HG02870 (cell line): ENCODE data around the gene ACD.

Experiments used
- ATAC-seq: cut with Tn5 transposase; IDR thresholded peaks from one replicate; pipeline ENCODE4 v1.9.1; 2021; ENCODE audit warnings: mild to moderate bottlenecking, moderate library complexity; ENCODE audit not compliant: unreplicated experiment

ACD gene

DNA sequence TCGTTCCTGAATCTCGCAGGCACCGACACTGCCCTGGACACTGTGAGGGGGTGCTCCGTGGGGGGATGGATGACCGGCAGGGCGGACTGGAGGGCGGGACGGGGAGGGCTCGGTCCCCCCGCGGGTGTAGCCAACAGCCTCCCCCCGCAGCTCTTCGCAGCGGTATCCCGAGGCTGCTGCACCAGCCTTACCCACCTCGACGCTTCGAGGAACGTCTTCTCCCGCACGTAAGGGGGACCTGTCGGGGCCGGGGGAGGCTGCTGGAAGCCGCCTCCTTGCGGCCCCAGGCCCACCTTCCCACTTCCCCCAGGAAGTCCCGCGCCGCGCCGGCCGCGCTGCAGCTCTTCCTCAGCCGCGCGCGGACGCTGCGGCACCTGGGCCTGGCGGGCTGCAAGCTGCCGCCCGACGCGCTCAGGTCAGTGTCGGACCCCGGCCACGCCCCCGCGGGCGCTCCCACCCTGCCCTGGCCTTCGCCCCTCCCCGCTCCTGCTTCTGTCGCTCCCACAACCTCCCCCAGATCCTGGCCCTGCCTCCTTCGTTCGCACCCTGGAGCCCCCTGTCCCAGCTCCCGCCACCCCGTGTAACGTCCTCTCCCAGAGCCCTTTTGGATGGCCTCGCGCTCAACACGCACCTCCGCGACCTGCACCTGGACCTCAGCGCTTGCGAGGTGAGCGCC is 11.8 kb downstream of the ACD start:
- no peak for ATAC-seq

DNA sequence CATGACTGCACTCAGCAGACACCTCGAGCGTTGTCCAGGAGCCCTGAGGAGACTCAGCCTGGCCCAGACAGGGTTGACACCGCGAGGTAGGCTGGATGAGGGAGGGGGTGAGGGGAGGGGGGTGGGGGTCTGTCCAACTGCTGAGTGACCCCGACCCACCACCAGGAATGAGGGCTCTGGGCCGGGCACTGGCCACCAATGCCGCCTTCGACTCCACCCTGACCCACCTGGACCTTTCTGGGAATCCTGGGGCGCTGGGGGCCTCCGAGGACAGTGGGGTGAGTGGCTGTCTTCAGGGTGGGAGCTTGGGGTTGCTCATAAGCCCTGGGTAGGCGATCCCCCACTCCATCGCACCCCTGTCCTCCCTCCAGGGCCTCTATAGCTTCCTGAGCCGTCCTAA is 12.4 kb downstream of the ACD start:
- no peak for ATAC-seq

DNA sequence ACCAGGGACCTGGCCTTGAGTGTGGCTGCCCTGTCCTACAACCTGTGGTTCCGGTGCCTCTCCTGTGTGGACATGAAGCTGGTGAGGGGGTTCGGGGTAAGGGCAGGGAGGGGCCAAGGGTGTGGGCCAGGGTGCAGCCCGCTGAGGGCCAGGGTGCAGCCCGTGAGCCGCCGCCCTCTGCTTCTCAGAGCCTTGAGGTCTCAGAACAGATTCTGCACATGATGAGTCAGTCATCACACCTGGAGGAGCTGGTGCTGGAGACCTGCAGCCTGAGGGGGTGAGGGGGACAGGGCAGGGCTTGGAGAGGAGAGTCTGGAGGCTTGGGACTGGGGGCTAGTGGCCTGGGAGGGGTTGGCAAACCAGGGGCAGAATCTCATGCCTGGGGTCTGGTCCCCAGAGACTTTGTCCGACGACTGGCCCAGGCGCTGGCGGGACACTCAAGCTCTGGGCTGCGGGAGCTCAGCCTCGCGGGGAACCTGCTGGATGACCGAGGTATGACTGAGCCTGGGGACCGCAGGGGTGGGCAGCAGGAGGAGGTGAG is 12.9 kb downstream of the ACD start:
- no peak for ATAC-seq

DNA sequence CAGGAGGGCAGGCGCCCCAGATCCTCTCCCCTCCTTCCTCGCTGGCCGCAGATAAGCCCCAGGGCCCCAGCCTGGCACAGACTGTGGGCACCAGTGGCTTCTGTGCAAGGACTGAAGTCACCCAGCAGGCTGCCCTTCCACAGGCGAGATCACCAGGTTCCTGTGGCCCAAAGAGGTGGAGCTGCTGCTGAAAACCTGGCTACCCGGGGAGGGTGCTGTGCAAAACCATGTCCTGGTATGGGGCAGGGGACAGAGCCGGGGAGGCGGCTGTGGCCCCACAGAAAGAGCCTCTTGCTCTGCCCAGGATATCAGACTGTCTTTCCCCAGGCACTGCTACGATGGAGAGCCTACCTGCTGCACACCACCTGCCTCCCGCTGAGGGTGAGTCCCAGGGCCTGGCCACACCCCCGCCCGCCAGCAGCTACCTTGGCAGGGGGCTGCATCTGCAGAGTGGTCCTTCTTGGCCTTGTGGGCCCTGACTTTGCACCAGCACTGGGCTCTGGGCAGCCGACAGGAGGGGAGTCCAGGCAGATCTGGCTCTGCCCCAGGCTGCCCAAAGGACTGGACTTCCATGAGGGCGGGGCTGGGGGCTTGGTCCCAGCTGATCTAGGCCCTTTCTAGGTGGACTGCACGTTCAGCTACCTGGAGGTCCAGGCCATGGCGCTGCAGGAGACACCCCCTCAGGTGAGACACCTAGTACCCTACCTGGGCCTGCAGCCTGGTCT is 14.5 kb downstream of the ACD start:
- no peak for ATAC-seq

DNA sequence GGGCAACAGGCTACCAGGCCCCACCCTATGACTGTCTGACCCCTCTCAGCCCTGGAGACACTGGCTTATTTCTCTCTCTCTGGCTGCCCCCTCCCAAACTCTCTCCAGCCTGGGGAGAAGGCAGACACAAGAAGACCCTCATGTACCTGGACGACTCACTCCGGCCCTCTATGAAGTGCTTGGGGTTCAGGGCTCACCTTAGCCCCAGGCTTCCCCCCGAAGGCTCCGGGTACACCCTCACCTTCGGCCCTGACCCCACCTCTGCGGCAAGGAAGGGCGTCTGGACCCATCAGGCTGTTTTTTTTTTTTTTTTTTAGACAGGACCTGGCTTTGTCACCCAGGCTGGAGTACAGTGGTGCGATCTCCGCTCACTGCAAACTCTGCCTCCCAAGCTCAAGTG is 16.0 kb downstream of the ACD start:
- no peak for ATAC-seq

DNA sequence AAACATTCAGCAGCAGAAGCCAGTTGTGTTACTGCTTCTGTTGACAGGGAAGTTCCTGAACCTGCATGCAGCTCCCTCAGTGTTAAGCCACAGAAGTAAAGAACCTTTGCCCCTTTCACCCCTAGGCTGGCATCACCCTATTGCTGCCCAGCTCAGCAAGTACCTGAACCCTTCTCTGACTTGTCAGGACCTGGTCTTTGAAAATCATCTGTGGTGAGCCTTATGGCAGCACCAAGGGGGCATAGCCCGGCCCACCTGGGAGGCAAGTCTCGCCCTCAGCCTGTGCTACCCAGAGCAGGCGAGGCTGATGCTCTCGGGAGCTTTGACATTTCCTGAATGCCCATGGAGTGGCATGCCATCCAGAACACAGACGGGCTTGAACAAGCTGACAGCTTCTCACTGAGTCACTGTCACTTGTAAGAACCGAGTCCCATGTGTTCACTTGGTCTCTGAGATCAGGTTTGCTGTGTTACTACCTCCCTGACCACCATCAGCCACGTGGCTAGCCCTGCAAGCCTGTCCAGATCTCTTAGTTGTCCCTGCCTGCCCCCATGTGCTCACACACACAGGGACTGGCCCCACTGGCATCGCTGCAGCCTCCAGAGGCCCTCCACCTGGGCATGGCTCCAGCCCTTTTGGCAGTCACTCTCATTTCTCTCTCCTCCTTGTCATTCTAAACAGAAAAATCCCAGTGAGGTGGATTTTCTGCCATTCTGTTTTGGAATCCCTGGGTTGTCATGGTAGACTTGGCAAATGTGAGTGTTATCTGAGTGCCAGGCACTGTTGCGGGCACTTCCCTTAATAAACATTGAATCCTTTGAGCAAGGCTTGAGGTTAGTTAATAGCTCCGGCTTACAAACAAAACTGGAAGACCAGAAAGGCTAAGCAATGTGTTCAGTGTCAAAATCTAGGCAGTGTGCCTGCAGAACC is 18.0 kb downstream of the ACD start:
- no peak for ATAC-seq

DNA sequence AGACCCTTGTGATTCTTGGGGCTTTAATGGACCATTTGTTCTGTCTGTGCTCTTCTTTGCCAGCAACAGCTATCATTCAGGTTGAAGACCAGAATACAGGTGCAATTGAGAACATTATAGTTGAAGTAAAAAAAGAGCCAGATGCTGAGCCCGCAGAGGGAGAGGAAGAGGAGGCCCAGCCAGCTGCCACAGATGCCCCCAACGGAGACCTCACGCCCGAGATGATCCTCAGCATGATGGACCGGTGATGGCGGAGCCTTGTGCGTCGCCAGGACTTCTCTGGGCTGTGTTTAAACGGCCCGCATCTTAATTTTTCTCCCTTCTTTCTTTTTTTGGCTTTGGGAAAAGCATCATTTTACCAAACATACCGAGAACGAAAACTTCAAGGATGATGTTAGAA is 22.4 kb downstream of the ACD start:
- no peak for ATAC-seq

DNA sequence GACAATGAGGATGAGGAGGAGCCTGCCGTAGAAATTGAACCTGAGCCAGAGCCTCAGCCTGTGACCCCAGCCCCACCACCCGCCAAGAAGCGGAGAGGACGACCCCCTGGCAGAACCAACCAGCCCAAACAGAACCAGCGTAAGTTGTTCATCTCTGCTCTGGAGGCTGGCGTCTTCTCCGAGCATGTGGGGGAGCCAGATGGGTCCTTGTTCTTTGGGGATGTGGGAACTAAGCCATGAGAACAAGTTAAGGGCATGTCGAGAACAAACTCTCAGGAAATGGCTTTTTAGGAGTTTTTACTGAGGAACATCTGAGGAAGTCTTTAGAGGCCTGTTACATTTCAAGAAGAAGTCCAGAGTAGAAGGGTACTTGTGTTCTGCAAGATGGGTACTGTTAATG is 23.3 kb downstream of the ACD start:
- no peak for ATAC-seq

DNA sequence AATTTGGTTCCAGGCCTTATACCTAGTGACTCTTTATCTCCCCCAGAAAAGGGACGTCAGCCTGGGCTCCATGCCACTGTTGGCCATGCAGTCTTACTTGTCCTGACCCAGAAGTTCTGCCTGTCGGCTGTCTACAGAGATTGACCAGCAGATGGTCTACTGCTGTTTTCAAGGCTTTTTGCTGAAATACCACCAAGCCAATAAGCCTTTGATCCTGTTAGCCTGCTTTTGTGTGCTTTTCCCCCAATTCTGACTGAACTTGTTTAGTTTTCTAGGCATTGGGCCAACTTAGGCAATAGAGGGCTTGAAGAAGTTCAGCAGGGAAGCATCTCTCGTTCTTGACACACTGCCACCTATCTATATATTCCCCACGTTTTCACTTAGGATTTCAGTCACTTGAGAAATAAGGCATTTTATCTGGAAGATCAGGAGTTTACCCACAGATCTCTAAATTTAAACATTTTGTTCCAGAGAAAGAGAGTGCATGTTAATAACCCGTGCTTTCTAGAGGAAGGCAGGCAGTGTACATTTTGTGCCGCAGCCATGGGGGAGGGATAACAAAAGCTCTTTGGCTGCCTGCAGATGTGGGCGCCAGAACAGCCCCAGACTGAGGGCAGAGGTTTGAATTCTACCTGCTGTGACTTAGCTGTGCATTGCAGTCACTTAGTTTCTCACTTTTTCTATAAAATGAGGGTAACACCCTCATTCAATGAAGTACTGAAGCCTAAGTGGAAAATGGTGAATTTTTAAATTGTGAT is 27.5 kb downstream of the ACD start:
- no peak for ATAC-seq

DNA sequence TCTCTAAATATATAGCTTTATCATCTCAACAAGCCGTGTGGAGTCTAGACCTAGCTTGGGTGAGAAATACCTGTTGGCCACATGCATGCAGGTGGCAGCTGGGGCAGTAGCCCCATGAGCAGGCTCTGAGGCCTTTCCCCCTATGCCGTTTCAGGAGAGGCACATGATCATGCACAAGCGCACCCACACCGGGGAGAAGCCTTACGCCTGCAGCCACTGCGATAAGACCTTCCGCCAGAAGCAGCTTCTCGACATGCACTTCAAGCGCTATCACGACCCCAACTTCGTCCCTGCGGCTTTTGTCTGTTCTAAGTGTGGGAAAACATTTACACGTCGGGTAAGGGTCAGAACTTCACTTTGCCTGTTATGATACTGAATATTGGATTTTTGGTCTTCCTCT is 31.8 kb downstream of the ACD start:
- ATAC-seq, result no peak

DNA sequence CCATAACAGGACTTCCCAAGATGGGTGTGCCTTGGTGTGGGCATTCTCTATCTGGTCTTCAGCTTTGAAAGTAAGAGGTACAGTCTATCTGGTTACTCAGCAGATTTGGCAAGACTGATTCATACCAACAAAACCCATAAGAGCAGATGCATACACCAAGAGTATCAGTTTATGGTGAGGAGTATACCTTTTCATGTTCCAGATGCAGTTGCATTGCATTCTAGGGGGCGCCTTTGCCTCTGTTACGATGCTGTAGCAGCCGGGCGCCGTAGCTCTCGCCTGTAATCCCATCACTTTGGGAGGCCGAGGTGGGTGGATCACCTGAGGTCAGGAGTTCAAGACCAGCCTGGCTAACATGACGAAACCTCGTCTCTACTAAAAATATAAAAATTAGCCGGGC is 46.3 kb downstream of the ACD start:
- ATAC-seq, result no peak

DNA sequence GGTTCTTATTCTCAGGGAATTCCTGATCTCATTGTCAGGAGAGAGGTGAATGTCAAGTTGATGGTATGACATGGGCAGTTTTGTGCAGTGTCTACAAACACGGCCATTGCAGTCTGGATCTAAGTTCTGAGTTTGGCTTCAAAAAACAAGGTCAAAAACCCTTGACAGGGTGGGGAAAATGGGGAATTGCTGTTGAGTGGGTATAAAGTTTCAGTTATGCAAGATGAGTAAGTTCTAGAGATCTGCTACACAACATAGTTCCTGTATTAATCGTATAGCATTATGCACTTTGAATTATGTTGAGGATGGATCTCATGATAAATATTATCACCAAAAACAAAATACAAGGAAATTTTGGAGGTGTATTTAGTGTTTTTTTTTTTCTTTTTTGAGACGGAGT is 51.7 kb downstream of the ACD start:
- ATAC-seq, result no peak
